Caco-2 (cell line): ENCODE measurements around the gene PPP2R2B. TPM values are rescaled to one million over a fixed set of nuclear protein-coding genes. Genes with fewer than 3 reads are reported as not detected.

Experiments
- BruUV-seq: library from RNA; stranded (reverse); fragments of 400-500 nt; replicated peaks from 2 replicates; lab custom pipeline; 2021; lab: Mats Ljungman, UMichigan
- CTCF ChIA-PET: fragments of 300-600 bp; sonication (Branson Sonifier 250); formaldehyde crosslinking; loops from one replicate; lab custom pipeline; 2022; ENCODE audit warnings: antibody characterized with exemption; lab: Charles Lee
- POLR2A ChIA-PET: fragments of 300-600 bp; sonication (Branson Sonifier 250); formaldehyde crosslinking; loops from one replicate; lab custom pipeline; 2022; ENCODE audit warnings: antibody characterized with exemption; lab: Charles Lee
- DNase-seq, 2 experiments: peaks; one replicate each; pipeline versions ENCODE4 v3.0.0 to v3.0.0-alpha.2; 2020 to 2022
- H3K27me3 ChIP-seq: replicated peaks from 2 replicates; pipeline ENCODE4 v1.6.0; 2011; ENCODE audit warnings: low read length; ENCODE audit not compliant: control insufficient read depth, insufficient read depth
- H3K36me3 ChIP-seq: 2 replicates; pipeline ENCODE4 v1.5.1; 2011; ENCODE audit warnings: low read length; ENCODE audit not compliant: control insufficient read depth, insufficient read depth
- H3K4me1 ChIP-seq: fragments of 250-450 bp; sonication (Bioruptor Pico); 2 replicates; pipeline ENCODE4 v1.5.1; 2020; ENCODE audit warnings: mild to moderate bottlenecking
- H3K4me3 ChIP-seq: 2 replicates; pipeline ENCODE4 v1.5.1; 2011; ENCODE audit warnings: low read depth, mild to moderate bottlenecking, control low read depth, low read length
- H3K9me3 ChIP-seq: fragments of 250-450 bp; sonication (Bioruptor Pico); 2 replicates; pipeline ENCODE4 v1.5.1; 2020; ENCODE audit warnings: mild to moderate bottlenecking, moderate library complexity
- H3K27ac Mint-ChIP-seq: one replicate; pipeline ENCODE4 v1.8.0; 2022; ENCODE audit warnings: mixed read lengths; ENCODE audit not compliant: unreplicated experiment
- H3K27me3 Mint-ChIP-seq: one replicate; pipeline ENCODE4 v1.8.0; 2022; ENCODE audit warnings: mixed read lengths; ENCODE audit not compliant: insufficient read depth, unreplicated experiment
- H3K36me3 Mint-ChIP-seq: one replicate; pipeline ENCODE4 v1.8.0; 2022; ENCODE audit warnings: mild to moderate bottlenecking, mixed read lengths; ENCODE audit not compliant: insufficient read depth, unreplicated experiment
- H3K4me1 Mint-ChIP-seq: one replicate; pipeline ENCODE4 v1.8.0; 2022; ENCODE audit warnings: low read depth, mixed read lengths; ENCODE audit not compliant: unreplicated experiment
- H3K4me3 Mint-ChIP-seq: one replicate; pipeline ENCODE4 v1.8.0; 2022; ENCODE audit warnings: mild to moderate bottlenecking, moderate library complexity, mixed read lengths; ENCODE audit not compliant: unreplicated experiment
- H3K9me3 Mint-ChIP-seq: one replicate; pipeline ENCODE4 v1.8.0; 2022; ENCODE audit warnings: mixed read lengths; ENCODE audit not compliant: unreplicated experiment
- intact Hi-C: fragments of 100-400 bp; cut with micrococcal nuclease; formaldehyde crosslinking; loops from one replicate; pipeline ENCODE4 v1.10.0; 2022; ENCODE audit not compliant: unreplicated experiment
- total RNA-seq: library from RNA; stranded (reverse); gene quantifications from 2 replicates; pipeline ENCODE4 v1.2.3, GENCODE V29; 2022
- TF ChIP-seq, protein P1 (sequence below), 2 experiments: fragments of 200-600 bp in 1 of 2; IDR thresholded peaks; 1 replicate in 1 of 2; 2 replicates in 1 of 2; pipeline versions ENCODE4 v1.5.1 to v1.8.0; 2011 to 2022; ENCODE audit warnings: antibody characterized with exemption in 1 of 2, control low read depth in 1 of 2, inconsistent platforms in 1 of 2, low read depth in 1 of 2, low read length in 1 of 2, mild to moderate bottlenecking in 1 of 2, moderate library complexity in 1 of 2; ENCODE audit not compliant: insufficient read depth in 1 of 2, severe bottlenecking in 1 of 2, unreplicated experiment in 1 of 2

PPP2R2B gene
- total RNA-seq, 1 experiment from 2014 or later: 9.8 TPM

- TF ChIP-seq, protein P1, sequence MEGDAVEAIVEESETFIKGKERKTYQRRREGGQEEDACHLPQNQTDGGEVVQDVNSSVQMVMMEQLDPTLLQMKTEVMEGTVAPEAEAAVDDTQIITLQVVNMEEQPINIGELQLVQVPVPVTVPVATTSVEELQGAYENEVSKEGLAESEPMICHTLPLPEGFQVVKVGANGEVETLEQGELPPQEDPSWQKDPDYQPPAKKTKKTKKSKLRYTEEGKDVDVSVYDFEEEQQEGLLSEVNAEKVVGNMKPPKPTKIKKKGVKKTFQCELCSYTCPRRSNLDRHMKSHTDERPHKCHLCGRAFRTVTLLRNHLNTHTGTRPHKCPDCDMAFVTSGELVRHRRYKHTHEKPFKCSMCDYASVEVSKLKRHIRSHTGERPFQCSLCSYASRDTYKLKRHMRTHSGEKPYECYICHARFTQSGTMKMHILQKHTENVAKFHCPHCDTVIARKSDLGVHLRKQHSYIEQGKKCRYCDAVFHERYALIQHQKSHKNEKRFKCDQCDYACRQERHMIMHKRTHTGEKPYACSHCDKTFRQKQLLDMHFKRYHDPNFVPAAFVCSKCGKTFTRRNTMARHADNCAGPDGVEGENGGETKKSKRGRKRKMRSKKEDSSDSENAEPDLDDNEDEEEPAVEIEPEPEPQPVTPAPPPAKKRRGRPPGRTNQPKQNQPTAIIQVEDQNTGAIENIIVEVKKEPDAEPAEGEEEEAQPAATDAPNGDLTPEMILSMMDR (IDR thresholded peaks at IDR 0.05; ENCODE audit: insufficient read depth in 1 of 2, low read depth in 1 of 2, low read length in 1 of 2, severe bottlenecking in 1 of 2, unreplicated experiment in 1 of 2): no peak
- Mint-ChIP-seq H3K27me3 (peaks cover 6% of the 10 kb centered on the region), H3K4me1 (no peaks in the 10 kb centered on the region), H3K9me3 (no peaks in the 10 kb centered on the region), H3K27ac (no peak overlapping the region), H3K36me3 (no peaks in the 10 kb centered on the region), H3K4me3 (no peak overlapping the region)
- Histone ChIP-seq H3K4me1 (no peaks in the 10 kb centered on the region), H3K27me3 (no peaks in the 10 kb centered on the region; the same call in 1 of the 2 replicates), H3K36me3 (no peaks in the 10 kb centered on the region), H3K4me3 (no peak overlapping the region), H3K9me3 (no peaks in the 10 kb centered on the region)
- DNase-seq: no peak
- CTCF ChIA-PET: interaction anchor here (0.6 kb wide), 1 partner anchor 297 kb away, joined by 3 read pairs; no protein-coding TSS in a partner anchor
- intact Hi-C loops: no loop called here
- POLR2A ChIA-PET: no interaction called here
- BruUV-seq: no TSS peak
Observed at GRCh38 chr5:146920351-146920881, 41.9 kb upstream of the PPP2R2B start.

- no peak for DNase-seq
- Histone ChIP-seq H3K27me3 (no peaks in the 10 kb centered on the region; the same call in 1 of the 2 replicates), H3K36me3 (no peaks in the 10 kb centered on the region), H3K4me3 (no peak overlapping the region), H3K4me1 (no peaks in the 10 kb centered on the region), H3K9me3 (no peaks in the 10 kb centered on the region)
- Mint-ChIP-seq H3K9me3 (no peaks in the 10 kb centered on the region), H3K27me3 (peaks cover 6% of the 10 kb centered on the region), H3K27ac (no peak overlapping the region), H3K36me3 (no peaks in the 10 kb centered on the region), H3K4me3 (no peak overlapping the region), H3K4me1 (no peaks in the 10 kb centered on the region)
- TF ChIP-seq, protein P1 (IDR thresholded peaks at IDR 0.05; ENCODE audit: insufficient read depth in 1 of 2, low read depth in 1 of 2, low read length in 1 of 2, severe bottlenecking in 1 of 2, unreplicated experiment in 1 of 2): no peak
- ChIA-PET POLR2A (no interaction called here), CTCF (no interaction called here)
- intact Hi-C loops: no loop called here
- no TSS peak for BruUV-seq
Observed at GRCh38 chr5:146919304-146919703, 40.7 kb upstream of the PPP2R2B start.

DNA sequence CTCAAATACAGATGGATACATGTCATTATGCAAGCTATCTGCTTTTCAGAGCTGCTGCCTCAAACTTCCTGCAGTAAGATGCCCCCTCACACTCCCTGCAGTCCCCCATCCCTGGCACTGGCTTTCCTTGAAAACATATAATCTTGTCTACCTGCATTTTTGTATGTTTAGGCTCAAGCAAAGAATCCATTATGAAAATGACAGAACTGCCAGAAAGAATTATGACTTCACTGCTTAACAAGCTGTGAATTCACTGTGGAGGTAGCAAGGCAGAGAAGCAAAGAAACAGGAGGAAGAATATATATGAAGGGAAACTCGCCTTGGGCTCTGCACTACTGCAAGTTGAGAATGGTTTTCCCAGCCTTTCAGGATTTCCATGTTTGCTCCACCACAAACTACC lies 39.4 kb upstream of the PPP2R2B start:
- H3K27me3 ChIP-seq: no peaks in the 10 kb centered on the region; the same call in 1 of the 2 replicates
- no peak overlapping the region for H3K27ac Mint-ChIP-seq
- no TSS peak for BruUV-seq
- CTCF ChIA-PET: no interaction called here
- no peak overlapping the region for H3K4me3 Mint-ChIP-seq
- no peak overlapping the region for H3K4me3 ChIP-seq
- no peaks in the 10 kb centered on the region for H3K36me3 Mint-ChIP-seq
- no peak for DNase-seq
- H3K9me3 Mint-ChIP-seq: no peaks in the 10 kb centered on the region
- H3K9me3 ChIP-seq: no peaks in the 10 kb centered on the region
- TF ChIP-seq, protein P1 (IDR thresholded peaks at IDR 0.05; ENCODE audit: insufficient read depth in 1 of 2, low read depth in 1 of 2, low read length in 1 of 2, severe bottlenecking in 1 of 2, unreplicated experiment in 1 of 2): no peak
- intact Hi-C loops: no loop called here
- no peaks in the 10 kb centered on the region for H3K4me1 ChIP-seq
- POLR2A ChIA-PET: no interaction called here
- peaks cover 6% of the 10 kb centered on the region for H3K27me3 Mint-ChIP-seq
- H3K4me1 Mint-ChIP-seq: no peaks in the 10 kb centered on the region
- H3K36me3 ChIP-seq: no peaks in the 10 kb centered on the region
